Suprapubic skin (tissue), 4 donors: ENCODE data around the gene TRPM1. TPM values are rescaled to one million over a fixed set of nuclear protein-coding genes. Genes with fewer than 3 reads are reported as not detected.

Experiments used
- DNase-seq, 2 donors: peaks; one replicate each; pipeline ENCODE4 v3.0.0-alpha.2; 2019; ENCODE audit warnings: low spot score in 2 of 2
- H3K27ac ChIP-seq: fragments of 200-600 bp; sonication (generic); one replicate; pipeline ENCODE4 v1.5.1; 2019
- H3K27me3 ChIP-seq: fragments of 200-600 bp; sonication (generic); one replicate; pipeline ENCODE4 v1.5.1; 2019
- H3K36me3 ChIP-seq: fragments of 200-600 bp; sonication (generic); one replicate; pipeline ENCODE4 v1.5.1; 2019
- H3K4me1 ChIP-seq: fragments of 200-600 bp; sonication (generic); one replicate; pipeline ENCODE4 v1.5.1; 2019
- H3K4me3 ChIP-seq: fragments of 200-600 bp; sonication (generic); one replicate; pipeline ENCODE4 v1.5.1; 2019; ENCODE audit warnings: mild to moderate bottlenecking
- H3K9me3 ChIP-seq: fragments of 200-600 bp; sonication (generic); one replicate; pipeline ENCODE4 v1.5.1; 2019
- EP300 ChIP-seq: sonication (generic); formaldehyde crosslinking; IDR thresholded peaks from one replicate; pipeline ENCODE4 v1.6.1; 2017; ENCODE audit warnings: antibody characterized with exemption
- POLR2A ChIP-seq, 2 donors: fragments of 450-650 bp; IDR thresholded peaks; one replicate each; pipeline ENCODE4 v1.6.1; 2017; ENCODE audit warnings: antibody characterized with exemption in 2 of 2, mild to moderate bottlenecking in 2 of 2, moderate library complexity in 2 of 2
- POLR2AphosphoS5 ChIP-seq, 3 donors: sonication (generic); formaldehyde crosslinking; IDR thresholded peaks; one replicate each; pipeline ENCODE4 v1.6.1; 2017; ENCODE audit warnings: antibody characterized with exemption in 3 of 3
- WGBS: methylation state at CpG from one replicate; pipeline ENCODE4 v1.1.5; 2018; 5-methylcytosine and 5-hydroxymethylcytosine counted together
- total RNA-seq, 4 donors: library from RNA; depleted of rRNA; stranded (reverse); fragments of >200 nt; gene quantifications; one replicate each; pipeline ENCODE4 v1.1.0, GENCODE V29; 2016
- TF ChIP-seq, protein P1 (sequence below), 2 donors: fragments of 200-600 bp in 1 of 2; fragments of 450-650 bp in 1 of 2; sonication (generic) in 1 of 2; IDR thresholded peaks; one replicate each; pipeline ENCODE4 v1.5.1; 2016 to 2019; ENCODE audit warnings: antibody characterized with exemption in 2 of 2, mild to moderate bottlenecking in 1 of 2, moderate library complexity in 1 of 2

The TRPM1 gene
- total RNA-seq, 4 donors from 2014 or later = 5.1 to 15.2 (median 10.2) TPM

DNA sequence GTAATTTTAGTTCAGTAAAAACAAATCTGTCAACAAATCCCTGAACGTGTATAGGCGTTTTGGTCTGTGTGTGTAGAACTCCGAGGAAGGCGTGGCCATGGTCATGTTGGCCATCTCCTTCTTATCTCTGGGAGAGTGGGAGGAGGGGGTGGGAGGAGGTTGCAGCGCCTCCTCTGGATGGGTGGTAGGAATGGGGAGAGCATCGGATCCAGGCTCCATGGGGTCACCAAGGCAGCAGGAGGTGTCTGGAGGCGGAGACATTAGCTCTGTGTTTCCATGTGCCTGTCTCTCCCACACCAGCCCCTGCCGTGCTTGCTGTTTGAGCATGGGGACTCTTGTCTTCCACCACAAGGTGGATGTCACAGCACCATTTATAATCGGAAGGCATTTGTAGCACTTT is 34.5 kb upstream of the TRPM1 start:
- Histone ChIP-seq H3K27ac (no peak overlapping the region), H3K9me3 (no peaks in the 10 kb centered on the region), H3K4me1 (no peaks in the 10 kb centered on the region), H3K36me3 (no peaks in the 10 kb centered on the region), H3K4me3 (no peak overlapping the region), H3K27me3 (no peaks in the 10 kb centered on the region)
- TF ChIP-seq EP300 = no peak
- TF ChIP-seq POLR2A (IDR thresholded peaks at IDR 0.05) = no peak
- TF ChIP-seq, protein P1, sequence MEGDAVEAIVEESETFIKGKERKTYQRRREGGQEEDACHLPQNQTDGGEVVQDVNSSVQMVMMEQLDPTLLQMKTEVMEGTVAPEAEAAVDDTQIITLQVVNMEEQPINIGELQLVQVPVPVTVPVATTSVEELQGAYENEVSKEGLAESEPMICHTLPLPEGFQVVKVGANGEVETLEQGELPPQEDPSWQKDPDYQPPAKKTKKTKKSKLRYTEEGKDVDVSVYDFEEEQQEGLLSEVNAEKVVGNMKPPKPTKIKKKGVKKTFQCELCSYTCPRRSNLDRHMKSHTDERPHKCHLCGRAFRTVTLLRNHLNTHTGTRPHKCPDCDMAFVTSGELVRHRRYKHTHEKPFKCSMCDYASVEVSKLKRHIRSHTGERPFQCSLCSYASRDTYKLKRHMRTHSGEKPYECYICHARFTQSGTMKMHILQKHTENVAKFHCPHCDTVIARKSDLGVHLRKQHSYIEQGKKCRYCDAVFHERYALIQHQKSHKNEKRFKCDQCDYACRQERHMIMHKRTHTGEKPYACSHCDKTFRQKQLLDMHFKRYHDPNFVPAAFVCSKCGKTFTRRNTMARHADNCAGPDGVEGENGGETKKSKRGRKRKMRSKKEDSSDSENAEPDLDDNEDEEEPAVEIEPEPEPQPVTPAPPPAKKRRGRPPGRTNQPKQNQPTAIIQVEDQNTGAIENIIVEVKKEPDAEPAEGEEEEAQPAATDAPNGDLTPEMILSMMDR (IDR thresholded peaks at IDR 0.05) = no peak
- no peak for TF ChIP-seq POLR2AphosphoS5 (IDR thresholded peaks at IDR 0.05)
- 80% methylated on average over 9 of the region's 9 CpGs for WGBS
- no peak for DNase-seq

GRCh38 chr15:31135523-31135922 is 34.0 kb upstream of the TRPM1 start:
- Histone ChIP-seq H3K27ac (no peak overlapping the region), H3K4me1 (no peaks in the 10 kb centered on the region), H3K27me3 (no peaks in the 10 kb centered on the region), H3K4me3 (no peak overlapping the region), H3K36me3 (no peaks in the 10 kb centered on the region), H3K9me3 (no peaks in the 10 kb centered on the region)
- TF ChIP-seq, protein P1 (IDR thresholded peaks at IDR 0.05) = no peak
- no peak for TF ChIP-seq EP300
- TF ChIP-seq POLR2A (IDR thresholded peaks at IDR 0.05) = no peak
- TF ChIP-seq POLR2AphosphoS5 (IDR thresholded peaks at IDR 0.05) = no peak
- WGBS = 87% methylated on average over 6 of the region's 6 CpGs
- DNase-seq = no peak

DNA sequence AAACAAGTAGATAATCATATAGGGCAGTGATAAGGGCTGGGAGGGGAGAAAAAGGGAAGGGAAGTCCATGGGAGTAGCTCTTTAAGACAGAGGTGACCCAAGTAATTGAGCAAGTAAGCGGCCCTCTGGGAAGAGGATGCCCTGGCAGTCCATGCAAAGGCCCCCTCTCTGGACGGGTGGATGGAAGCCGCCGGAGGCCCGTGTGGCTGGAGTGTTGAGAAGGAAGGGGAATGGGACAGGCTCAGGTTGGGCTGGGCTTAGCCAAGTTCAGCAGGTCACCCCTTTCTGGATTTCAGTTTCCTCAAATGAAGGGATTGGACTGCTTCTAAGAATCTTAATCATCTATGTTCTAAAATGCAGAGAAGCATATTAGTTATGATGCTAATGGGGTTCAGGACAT is 32.4 kb upstream of the TRPM1 start:
- 92% methylated on average over 5 of the region's 5 CpGs for WGBS
- DNase-seq = no peak
- Histone ChIP-seq H3K9me3 (no peaks in the 10 kb centered on the region), H3K27me3 (no peaks in the 10 kb centered on the region), H3K27ac (no peak overlapping the region), H3K36me3 (no peaks in the 10 kb centered on the region), H3K4me3 (no peak overlapping the region), H3K4me1 (peaks cover 7% of the 10 kb centered on the region)
- TF ChIP-seq POLR2AphosphoS5 (IDR thresholded peaks at IDR 0.05) (no peak), POLR2A (IDR thresholded peaks at IDR 0.05) (no peak), EP300 (no peak)
- TF ChIP-seq, protein P1 (IDR thresholded peaks at IDR 0.05) = no peak

DNA sequence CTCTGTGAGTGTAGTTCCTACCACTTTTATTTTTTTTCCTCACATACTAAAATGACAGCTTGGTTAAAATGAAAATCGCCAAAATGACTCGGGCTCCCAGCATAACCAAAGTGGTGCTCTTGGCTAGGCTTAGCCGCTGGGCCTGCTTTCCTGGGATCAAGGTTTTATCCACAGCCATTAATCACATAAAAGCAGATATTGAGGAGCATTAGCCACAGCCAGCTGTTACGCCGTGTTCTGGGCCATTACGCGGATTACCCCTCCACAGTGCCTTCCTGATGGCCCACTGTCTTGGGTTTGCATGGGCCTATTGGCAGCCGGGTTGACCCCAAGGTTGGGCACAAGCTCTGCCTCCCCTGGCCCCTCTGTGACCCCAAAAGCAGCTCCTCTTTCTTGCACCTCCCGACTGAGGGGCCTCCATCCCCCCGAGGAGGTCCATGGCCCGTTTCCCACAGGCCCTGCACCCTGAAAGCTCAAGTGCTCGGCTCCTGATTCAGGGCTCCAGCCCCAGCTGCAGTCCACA is 30.4 kb upstream of the TRPM1 start:
- H3K9me3 ChIP-seq = no peaks in the 10 kb centered on the region
- H3K27ac ChIP-seq = no peak overlapping the region
- 94% methylated on average over 7 of the region's 12 CpGs for WGBS
- no peak for DNase-seq
- no peaks in the 10 kb centered on the region for H3K27me3 ChIP-seq
- H3K36me3 ChIP-seq = no peaks in the 10 kb centered on the region
- peaks cover 10% of the 10 kb centered on the region for H3K4me1 ChIP-seq
- TF ChIP-seq EP300 (no peak), POLR2A (IDR thresholded peaks at IDR 0.05) (no peak), POLR2AphosphoS5 (IDR thresholded peaks at IDR 0.05) (no peak)
- TF ChIP-seq, protein P1 (IDR thresholded peaks at IDR 0.05) = no peak
- H3K4me3 ChIP-seq = no peak overlapping the region

DNA sequence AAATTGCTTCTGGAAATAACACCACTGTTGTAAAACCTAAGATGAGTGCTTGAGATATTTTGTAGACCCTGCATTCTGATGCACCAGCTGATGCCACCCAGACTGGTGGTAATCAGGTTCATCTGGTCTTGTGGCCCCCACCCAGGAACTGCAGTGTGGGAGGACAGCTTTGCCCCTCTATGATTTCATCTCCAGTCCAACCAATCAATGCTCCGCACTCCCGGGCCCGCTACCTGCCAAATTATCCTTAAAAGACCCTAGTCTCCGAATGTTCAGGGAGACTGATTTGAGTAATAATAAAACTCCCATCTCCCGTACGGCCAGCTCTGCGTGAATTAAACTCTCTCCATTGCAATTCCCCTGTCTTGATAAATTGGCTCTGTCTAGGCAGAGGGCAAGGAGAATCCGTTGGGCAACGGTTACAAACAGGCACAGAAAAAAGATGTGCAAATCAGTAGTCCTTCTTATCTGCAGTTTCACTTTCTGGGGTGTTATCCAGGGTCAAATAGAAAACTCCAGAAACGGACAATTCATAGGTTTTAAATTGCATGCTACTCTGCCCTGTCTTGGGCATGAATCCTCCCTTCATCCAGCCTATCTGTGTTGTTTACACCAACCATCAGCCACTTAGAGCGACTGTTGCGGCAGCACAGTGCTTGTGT is 29.2 kb upstream of the TRPM1 start:
- Histone ChIP-seq H3K27ac (no peak overlapping the region), H3K4me3 (no peak overlapping the region), H3K36me3 (no peaks in the 10 kb centered on the region), H3K4me1 (peaks cover 10% of the 10 kb centered on the region), H3K27me3 (no peaks in the 10 kb centered on the region), H3K9me3 (no peaks in the 10 kb centered on the region)
- TF ChIP-seq, protein P1 (IDR thresholded peaks at IDR 0.05) = no peak
- TF ChIP-seq EP300 (no peak), POLR2AphosphoS5 (IDR thresholded peaks at IDR 0.05) (no peak)
- 76% methylated on average over 12 of the region's 12 CpGs for WGBS
- DNase-seq = no peak
